ENCODE data around the gene ADAMTS9.

Gene ADAMTS9

GRCh38 chr3:64715211-64715982 is 27.6 kb upstream of the ADAMTS9 start:
- Histone ChIP-seq H3K27ac (no peak overlapping the region), H3K4me3 (ENCODE audit: low read depth, low read length) (no peak overlapping the region), H3K36me3 (replicated peaks) (no peaks in the 10 kb centered on the region), H3K27me3 (replicated peaks) (no peaks in the 10 kb centered on the region)
- DNase-seq: no peak
- TF ChIP-seq, protein P1, sequence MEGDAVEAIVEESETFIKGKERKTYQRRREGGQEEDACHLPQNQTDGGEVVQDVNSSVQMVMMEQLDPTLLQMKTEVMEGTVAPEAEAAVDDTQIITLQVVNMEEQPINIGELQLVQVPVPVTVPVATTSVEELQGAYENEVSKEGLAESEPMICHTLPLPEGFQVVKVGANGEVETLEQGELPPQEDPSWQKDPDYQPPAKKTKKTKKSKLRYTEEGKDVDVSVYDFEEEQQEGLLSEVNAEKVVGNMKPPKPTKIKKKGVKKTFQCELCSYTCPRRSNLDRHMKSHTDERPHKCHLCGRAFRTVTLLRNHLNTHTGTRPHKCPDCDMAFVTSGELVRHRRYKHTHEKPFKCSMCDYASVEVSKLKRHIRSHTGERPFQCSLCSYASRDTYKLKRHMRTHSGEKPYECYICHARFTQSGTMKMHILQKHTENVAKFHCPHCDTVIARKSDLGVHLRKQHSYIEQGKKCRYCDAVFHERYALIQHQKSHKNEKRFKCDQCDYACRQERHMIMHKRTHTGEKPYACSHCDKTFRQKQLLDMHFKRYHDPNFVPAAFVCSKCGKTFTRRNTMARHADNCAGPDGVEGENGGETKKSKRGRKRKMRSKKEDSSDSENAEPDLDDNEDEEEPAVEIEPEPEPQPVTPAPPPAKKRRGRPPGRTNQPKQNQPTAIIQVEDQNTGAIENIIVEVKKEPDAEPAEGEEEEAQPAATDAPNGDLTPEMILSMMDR (IDR thresholded peaks at IDR 0.05; ENCODE audit: low read depth, low read length, missing control alignments): no peak
- in situ Hi-C loops (cut with HindIII; ENCODE audit: low pct_ligation_motif_present, low sequenced_read_pairs): no loop called here

DNA sequence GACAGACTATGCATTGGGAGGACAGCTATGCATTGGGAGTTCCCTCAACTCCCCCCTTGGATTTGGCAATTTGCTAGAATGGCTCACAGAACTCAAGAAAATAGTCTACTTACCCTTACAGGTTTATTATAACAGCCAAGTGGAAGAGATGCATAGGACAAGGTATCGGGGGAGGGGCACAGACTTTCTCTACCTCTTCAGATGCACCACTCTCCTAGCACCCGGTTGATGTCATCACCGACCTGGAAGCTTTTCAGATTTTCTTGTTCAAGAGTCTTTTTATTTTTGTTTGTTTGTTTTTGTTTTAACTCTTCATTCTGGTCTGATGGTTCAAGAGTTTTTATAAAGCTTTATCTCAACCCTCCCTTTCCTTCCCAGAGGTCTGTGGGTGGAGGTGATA is 20.7 kb upstream of the ADAMTS9 start:
- H3K4me3 ChIP-seq (ENCODE audit: low read depth, low read length): no peak overlapping the region
- H3K36me3 ChIP-seq (replicated peaks): no peaks in the 10 kb centered on the region
- H3K27ac ChIP-seq: no peak overlapping the region
- in situ Hi-C loops (cut with HindIII; ENCODE audit: low pct_ligation_motif_present, low sequenced_read_pairs): no loop called here
- no peaks in the 10 kb centered on the region for H3K27me3 ChIP-seq (replicated peaks)
- DNase-seq: no peak
- TF ChIP-seq, protein P1 (IDR thresholded peaks at IDR 0.05; ENCODE audit: low read depth, low read length, missing control alignments): no peak

DNA sequence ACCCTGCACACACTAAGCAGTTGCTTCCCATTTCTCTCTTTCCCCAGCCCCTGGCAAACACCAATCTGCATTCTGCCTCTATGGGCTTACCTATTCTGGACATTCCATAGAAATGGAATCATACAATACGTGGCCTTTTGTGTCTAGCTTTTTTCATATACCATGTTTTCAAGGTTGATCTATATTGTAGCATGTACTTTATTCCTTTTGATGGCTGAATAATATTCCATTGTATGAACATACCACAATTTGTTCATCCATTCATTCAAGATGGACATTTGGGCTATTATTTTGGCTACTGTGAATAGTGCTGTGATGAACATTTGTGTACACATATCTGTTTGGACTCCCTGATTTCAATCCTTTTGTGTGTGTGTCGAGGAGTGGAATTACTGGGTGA is 18.1 kb upstream of the ADAMTS9 start:
- no peak for DNase-seq
- Histone ChIP-seq H3K27ac (no peak overlapping the region), H3K27me3 (replicated peaks) (no peaks in the 10 kb centered on the region), H3K36me3 (replicated peaks) (no peaks in the 10 kb centered on the region), H3K4me3 (ENCODE audit: low read depth, low read length) (no peak overlapping the region)
- in situ Hi-C loops (cut with HindIII; ENCODE audit: low pct_ligation_motif_present, low sequenced_read_pairs): no loop called here
- TF ChIP-seq, protein P1 (IDR thresholded peaks at IDR 0.05; ENCODE audit: low read depth, low read length, missing control alignments): no peak

- TF ChIP-seq, protein P1 (IDR thresholded peaks at IDR 0.05; ENCODE audit: low read depth, low read length, missing control alignments): no peak
- in situ Hi-C loops (cut with HindIII; ENCODE audit: low pct_ligation_motif_present, low sequenced_read_pairs): no loop called here
These were observed 9.1 kb upstream of the ADAMTS9 start for GRCh38 chr3:64696896-64697295.

DNA sequence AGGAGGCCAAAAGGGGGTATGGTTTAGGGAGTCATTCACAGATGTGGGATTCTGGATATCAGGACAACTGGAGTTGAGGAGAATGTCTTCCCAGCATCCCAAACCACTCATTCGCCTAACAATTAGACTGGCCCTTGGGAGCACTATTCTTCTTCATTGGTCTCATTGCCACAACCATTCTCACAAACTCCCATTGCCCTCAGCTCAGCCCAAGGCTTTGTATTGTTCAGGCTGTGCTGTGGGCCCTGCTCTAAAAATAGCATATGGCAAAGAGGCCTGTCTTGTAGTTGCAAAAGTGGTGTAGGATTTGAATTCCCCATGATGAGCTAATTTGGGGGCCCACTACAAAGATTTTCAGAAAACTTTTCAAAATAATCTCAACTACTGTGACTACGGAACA is 6.3 kb upstream of the ADAMTS9 start:
- Histone ChIP-seq H3K27me3 (replicated peaks) (no peaks in the 10 kb centered on the region), H3K36me3 (replicated peaks) (no peaks in the 10 kb centered on the region), H3K4me3 (ENCODE audit: low read depth, low read length) (no peak overlapping the region), H3K27ac (no peak overlapping the region)
- in situ Hi-C loops (cut with HindIII; ENCODE audit: low pct_ligation_motif_present, low sequenced_read_pairs): no loop called here
- TF ChIP-seq, protein P1 (IDR thresholded peaks at IDR 0.05; ENCODE audit: low read depth, low read length, missing control alignments): no peak
- DNase-seq: no peak

More at GRCh38 chr3:64696896-64697295, 9.1 kb upstream of the ADAMTS9 start:
- DNase-seq: no peak
- Histone ChIP-seq H3K27me3 (replicated peaks) (no peaks in the 10 kb centered on the region), H3K4me3 (ENCODE audit: low read depth, low read length) (no peak overlapping the region), H3K36me3 (replicated peaks) (no peaks in the 10 kb centered on the region), H3K27ac (no peak overlapping the region)

GRCh38 chr3:64693031-64693430 is 5.2 kb upstream of the ADAMTS9 start:
- no peak overlapping the region for H3K27ac ChIP-seq
- no peaks in the 10 kb centered on the region for H3K36me3 ChIP-seq (replicated peaks)
- no peaks in the 10 kb centered on the region for H3K27me3 ChIP-seq (replicated peaks)
- no peak for DNase-seq
- in situ Hi-C loops (cut with HindIII; ENCODE audit: low pct_ligation_motif_present, low sequenced_read_pairs): no loop called here
- H3K4me3 ChIP-seq (ENCODE audit: low read depth, low read length): no peak overlapping the region
- TF ChIP-seq, protein P1 (IDR thresholded peaks at IDR 0.05; ENCODE audit: low read depth, low read length, missing control alignments): no peak

Data from brain microvascular endothelial cell (primary cell).